ENCODE data around the gene PDK2. TPM values are rescaled to one million over a fixed set of nuclear protein-coding genes. Genes with fewer than 3 reads are reported as not detected.
A peak's percentile ranks its signal among the peaks of the same experiment; 100 is the strongest.

Gene PDK2
- total and polyA plus RNA-seq, 9 of the 15 experiments (the other 6 are each of a cell fraction or from before 2014, with no cell fraction given), result 0.03 to 2.5 (median 1.4) TPM

- no peak for TF ChIP-seq CAMTA2 (CRISPR knock-in tag; conservative IDR thresholded peaks at IDR 0.05)
- no peak for TF ChIP-seq MYNN (IDR thresholded peaks at IDR 0.05)
- TF ChIP-seq MYNN (CRISPR knock-in tag; IDR thresholded peaks at IDR 0.05), result no peak
- peak; percentile 65; the same call in 1 of the 2 replicates for TF ChIP-seq CC2D1A (IDR thresholded peaks at IDR 0.05)
- TF ChIP-seq IFI16 (CRISPR knock-in tag; IDR thresholded peaks at IDR 0.05), result no peak
- TF ChIP-seq POLR2AphosphoS2 (IDR thresholded peaks at IDR 0.05; ENCODE audit: low read length), result no peak
- TF ChIP-seq TEAD2 (tag; IDR thresholded peaks at IDR 0.05), result no peak
- TF ChIP-seq LCOR (CRISPR knock-in tag; IDR thresholded peaks at IDR 0.05), result no peak
- TF ChIP-seq FOXJ3 (CRISPR knock-in tag; IDR thresholded peaks at IDR 0.05), result no peak
These were observed 7.8 kb upstream of the PDK2 start (continued) for GRCh38 chr17:50087246-50087911.

- no peaks in the 10 kb centered on the region for H3K79me2 ChIP-seq (ENCODE audit: control insufficient read depth, insufficient read depth, low read length)
- H3K36me3 ChIP-seq (ENCODE audit: control insufficient read depth, insufficient read depth, low read length), result no peaks in the 10 kb centered on the region
- DNase-seq (ENCODE audit: extremely low read depth in 1 of 4, low spot score in 3 of 4) (no peak), ATAC-seq (no peak), FAIRE-seq (no peak)
- H3K27me3 ChIP-seq (ENCODE audit: control insufficient read depth in 2 of 2, insufficient read depth in 2 of 2, low read length in 2 of 2), result peaks cover 2 to 33% of the 10 kb centered on the region in 2 experiments; a peak in 4 of 5 replicates
- POLR2A ChIA-PET, result interaction anchor here (0.6 to 1.0 kb wide), 2 partner anchors 60 to 274 kb away, joined by 3 to 4 read pairs; no protein-coding TSS in a partner anchor
- no peak overlapping the region for H3K27ac ChIP-seq (ENCODE audit: extremely low read depth, low read depth, low read length)
- no peak for TF ChIP-seq CTBP1 (IDR thresholded peaks at IDR 0.05; ENCODE audit: borderline replicate concordance)
- no peak overlapping the region for H3K4me3 ChIP-seq
- H3K9ac ChIP-seq (ENCODE audit: insufficient read depth in 1 of 2, low read depth in 2 of 2, low read length in 2 of 2), result no peak overlapping the region
- intact Hi-C loops (cut with micrococcal nuclease) (loop anchor here (1.0 to 10.0 kb wide), 2 partner anchors 61 to 203 kb away; no protein-coding TSS in a partner anchor), in situ Hi-C loops (cut with MboI) (no loop called here)
- H3K4me1 ChIP-seq (replicated peaks in 1 of 2; ENCODE audit: control insufficient read depth in 2 of 2, insufficient read depth in 2 of 2, low read length in 2 of 2), result peaks cover 0 to 3% of the 10 kb centered on the region in 2 experiments; a peak in 1 of 5 replicates
- BruUV-seq (replicated peaks), result no TSS peak
- H2AFZ ChIP-seq (ENCODE audit: low read depth, low read length), result no peak overlapping the region
- no peaks in the 10 kb centered on the region for H3K9me3 ChIP-seq (replicated peaks; ENCODE audit: control insufficient read depth, insufficient read depth, low read depth, low read length)
- H3K9me1 ChIP-seq (ENCODE audit: control insufficient read depth, insufficient read depth, low read length), result peaks cover 3% of the 10 kb centered on the region
- H3K4me2 ChIP-seq (ENCODE audit: insufficient read depth, low read length), result no peak overlapping the region
- WGBS (ENCODE audit: insufficient coverage, low coverage, missing lambda C conversion rate), result 36% methylated on average over 12 of the region's 19 CpGs
- peaks cover 4% of the 10 kb centered on the region; the same call in 1 of the 2 replicates for H4K20me1 ChIP-seq (replicated peaks; ENCODE audit: control insufficient read depth, insufficient read depth, low read length)
- CTCF ChIA-PET (ENCODE audit: low intra/inter-chr PET ratio), result interaction anchor here (0.6 to 1.9 kb wide), 3 partner anchors 52 to 227 kb away, joined by 3 to 35 read pairs (median 4); no protein-coding TSS in a partner anchor
These were observed 7.2 kb upstream of the PDK2 start for GRCh38 chr17:50087912-50088405.

Data from K562 (cell line).